NB4 (cell line): ENCODE results near the gene MRPL54.

ENCODE experiments used
- DNase-seq: peaks from one replicate; pipeline ENCODE4 v3.0.0; 2010; ENCODE audit warnings: low read depth
- H3K4me3 ChIP-seq: one replicate; pipeline ENCODE4 v1.5.1; 2011; ENCODE audit warnings: mild to moderate bottlenecking, low read depth, low read length, moderate library complexity
- CTCF ChIP-seq: IDR thresholded peaks from one replicate; pipeline ENCODE4 v1.5.1; 2012; ENCODE audit warnings: low read depth, low read length
- MAX ChIP-seq: IDR thresholded peaks from 2 replicates; pipeline ENCODE4 v1.6.1; 2011; ENCODE audit warnings: low read depth, low read length
- MYC ChIP-seq: IDR thresholded peaks from 2 replicates; pipeline ENCODE4 v1.6.1; 2011; ENCODE audit warnings: low read depth, low read length
- POLR2A ChIP-seq: IDR thresholded peaks from 2 replicates; pipeline ENCODE4 v1.6.1; 2011; ENCODE audit warnings: mild to moderate bottlenecking; ENCODE audit not compliant: insufficient read length; ENCODE audit errors: extremely low read depth

Gene MRPL54

GRCh38 chr19:3721887-3722442, 40.5 kb upstream of the MRPL54 start:
- DNase-seq = no peak

GRCh38 chr19:3722443-3723109, 39.9 kb upstream of the MRPL54 start:
- no peak overlapping the region for H3K4me3 ChIP-seq
- no peak for TF ChIP-seq MYC
- no peak for TF ChIP-seq CTCF
- TF ChIP-seq MAX = no peak
- TF ChIP-seq POLR2A = no peak
- DNase-seq = no peak

More at GRCh38 chr19:3721887-3722442, 40.5 kb upstream of the MRPL54 start:
- TF ChIP-seq POLR2A (no peak), MYC (no peak), MAX (no peak), CTCF (no peak)
- H3K4me3 ChIP-seq = no peak overlapping the region

- no peak for TF ChIP-seq MYC
- TF ChIP-seq POLR2A = no peak
- TF ChIP-seq CTCF = no peak
- no peak for TF ChIP-seq MAX
- no peak for DNase-seq
- no peak overlapping the region for H3K4me3 ChIP-seq
Measured at GRCh38 chr19:3723110-3723488, 39.4 kb upstream of the MRPL54 start.

GRCh38 chr19:3723883-3724282, 38.6 kb upstream of the MRPL54 start:
- H3K4me3 ChIP-seq = no peak overlapping the region
- TF ChIP-seq POLR2A (no peak), CTCF (no peak), MAX (no peak), MYC (no peak)
- DNase-seq = no peak

- H3K4me3 ChIP-seq = no peak overlapping the region
- TF ChIP-seq MAX (no peak), POLR2A (no peak), CTCF (no peak), MYC (no peak)
- no peak for DNase-seq
Measured at GRCh38 chr19:3725121-3725520, 37.4 kb upstream of the MRPL54 start.
